Breast epithelium (tissue), 3 donors: ENCODE measurements around the gene SLC17A7.

Experiments used
- POLR2A ChIP-seq: fragments of 450-650 bp; IDR thresholded peaks from one replicate; pipeline ENCODE4 v1.6.1; 2016; ENCODE audit warnings: antibody characterized with exemption, mild to moderate bottlenecking, moderate library complexity
- POLR2AphosphoS5 ChIP-seq, 3 donors: sonication (generic); formaldehyde crosslinking; IDR thresholded peaks; one replicate each; pipeline ENCODE4 v1.6.1; 2017; ENCODE audit warnings: antibody characterized with exemption in 3 of 3

DNA sequence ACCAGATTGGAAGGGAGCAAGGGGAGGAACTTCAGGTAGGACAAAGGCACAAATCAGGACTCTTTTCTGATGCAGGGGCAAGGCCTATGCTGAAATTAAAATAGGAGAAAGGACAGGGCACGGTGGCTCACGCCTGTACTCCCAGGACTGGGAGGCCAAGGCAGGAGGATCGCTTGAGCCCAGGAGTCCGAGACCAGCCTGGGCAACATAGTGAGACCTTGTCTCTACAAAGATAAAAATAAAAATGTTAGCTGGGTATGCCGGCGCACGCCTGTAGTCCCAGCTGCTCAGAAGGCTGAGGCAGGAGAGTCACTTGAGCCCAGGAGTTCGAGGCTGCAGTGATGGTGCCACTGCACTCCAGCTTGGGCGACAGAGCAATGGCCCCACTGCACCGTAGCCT is 5.7 kb downstream of the SLC17A7 start:
- TF ChIP-seq POLR2A = no peak
- no peak for TF ChIP-seq POLR2AphosphoS5 (IDR thresholded peaks at IDR 0.05)
